Left hindlimb (tissue), 1 donor: ENCODE measurements around the gene ZFP36.

Source experiments
- DNase-seq: peaks from one replicate; pipeline ENCODE4 v3.0.0-alpha.2; 2018

ZFP36 gene

DNA sequence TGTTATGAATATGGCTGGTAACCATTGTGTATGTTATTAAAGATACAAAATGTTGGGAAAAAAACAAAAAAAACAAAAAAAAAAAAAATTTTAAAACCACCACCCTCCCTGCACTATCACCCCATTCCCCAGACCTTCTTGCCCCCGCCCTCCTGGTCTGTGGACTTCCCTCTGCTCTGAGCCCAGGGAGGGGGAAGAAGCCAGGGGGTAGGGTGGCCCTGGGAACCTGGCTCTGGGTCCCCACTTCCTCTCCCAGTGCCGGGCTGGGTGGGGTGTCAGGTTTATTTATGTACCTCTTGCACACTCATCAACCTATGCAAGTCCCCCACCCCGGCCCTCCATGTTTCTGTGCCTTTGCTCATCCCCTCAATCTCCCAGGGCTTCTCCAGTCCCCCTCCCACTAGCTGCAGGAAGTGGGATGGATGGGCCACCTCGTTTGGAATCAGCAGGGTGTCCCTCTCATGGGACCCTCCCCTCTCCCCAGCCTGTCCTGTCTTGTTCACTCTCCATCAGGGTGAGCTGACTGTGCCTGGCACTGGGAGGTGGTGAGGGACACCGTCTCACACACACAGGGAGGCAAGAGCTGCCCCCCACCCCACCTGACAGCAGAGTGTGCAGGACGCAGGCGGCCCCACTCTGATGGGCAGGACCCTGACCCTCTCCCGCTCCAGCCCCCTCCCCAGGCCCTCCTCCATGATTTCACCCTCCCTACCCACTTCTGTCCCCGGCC, 21.6 kb upstream of the ZFP36 start:
- peak; percentile 29 for DNase-seq

- DNase-seq, result no peak
These were observed 20.8 kb upstream of the ZFP36 start for GRCh38 chr19:39385629-39386411.

DNA sequence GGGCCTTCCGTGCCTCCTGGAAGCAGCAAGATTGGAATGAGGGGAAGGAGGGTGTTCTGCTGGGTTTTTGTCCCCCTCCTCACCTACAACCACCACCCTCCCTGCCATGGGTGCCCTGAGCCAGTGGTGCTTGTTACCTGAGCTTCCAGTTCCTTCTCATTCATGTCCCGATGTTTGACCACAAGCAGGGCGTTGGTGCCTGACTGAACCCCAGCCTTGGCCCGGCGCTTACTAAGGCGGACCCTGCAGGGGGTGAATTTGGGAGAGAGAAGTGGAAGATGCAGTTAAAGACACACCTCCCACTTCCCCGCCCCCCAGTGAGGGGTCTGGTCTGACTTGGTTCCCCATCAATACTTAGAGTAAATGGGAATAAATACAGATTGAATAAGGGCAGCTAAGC, 20.1 kb upstream of the ZFP36 start:
- DNase-seq, result no peak

DNA sequence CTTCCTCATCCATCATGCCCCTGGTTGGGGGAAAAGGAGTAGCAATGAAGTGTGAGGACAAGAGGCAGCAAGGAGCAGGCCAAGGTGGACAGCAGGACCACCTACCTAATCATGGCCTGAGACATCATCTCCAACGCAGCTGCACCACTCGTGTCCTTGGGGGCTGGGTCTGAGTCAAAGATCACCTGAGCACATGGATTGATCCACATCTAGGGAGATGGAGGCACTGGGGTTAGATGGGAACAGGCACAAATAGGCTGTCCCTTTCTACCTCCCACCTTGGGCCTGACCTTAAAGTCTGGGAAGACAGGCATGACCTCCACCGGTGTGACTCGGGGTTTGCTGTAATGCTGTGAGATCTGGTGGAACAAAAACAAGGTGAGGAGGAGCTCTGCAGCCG, 18.0 kb upstream of the ZFP36 start:
- DNase-seq, result no peak

DNA sequence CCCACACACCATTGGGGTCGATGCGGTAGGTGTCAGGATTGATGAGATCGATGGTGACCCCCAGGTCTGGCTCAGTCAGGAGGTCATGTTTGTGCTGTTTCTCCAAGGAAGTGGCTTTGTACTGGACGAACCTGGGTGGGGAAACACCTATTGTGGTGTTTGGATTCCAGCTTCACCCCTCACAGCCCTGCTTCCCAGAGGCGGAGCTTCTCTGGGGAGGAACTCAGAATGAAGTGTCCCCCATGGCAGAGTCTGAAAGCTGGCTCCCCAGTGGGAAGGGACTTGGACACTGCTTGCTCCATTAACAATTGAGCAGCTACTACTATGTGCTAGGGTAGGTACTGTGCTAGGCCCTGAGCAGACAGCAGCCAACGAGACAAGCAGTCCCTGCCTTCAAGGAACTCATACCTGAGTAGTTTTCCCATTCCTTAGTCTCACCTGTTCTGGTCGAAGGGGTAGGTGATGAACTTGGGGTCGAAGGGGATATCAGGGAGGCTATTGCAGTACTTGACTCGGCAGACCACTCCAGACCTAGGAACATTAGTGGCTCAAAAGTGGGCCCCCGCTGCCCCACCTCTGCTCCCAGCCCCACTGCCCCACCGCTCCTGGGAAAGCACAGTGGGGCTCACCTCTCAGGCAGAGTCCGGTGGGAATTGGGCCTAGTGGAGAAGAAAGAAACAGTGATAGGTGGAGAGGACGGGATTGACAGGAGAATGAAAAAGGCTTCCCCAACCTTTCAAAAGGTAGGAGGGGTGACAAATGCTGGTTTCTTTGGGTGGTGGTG, 16.8 kb upstream of the ZFP36 start:
- no peak for DNase-seq

- DNase-seq, result no peak
These were observed 16.2 kb upstream of the ZFP36 start for GRCh38 chr19:39390451-39390750.

DNA sequence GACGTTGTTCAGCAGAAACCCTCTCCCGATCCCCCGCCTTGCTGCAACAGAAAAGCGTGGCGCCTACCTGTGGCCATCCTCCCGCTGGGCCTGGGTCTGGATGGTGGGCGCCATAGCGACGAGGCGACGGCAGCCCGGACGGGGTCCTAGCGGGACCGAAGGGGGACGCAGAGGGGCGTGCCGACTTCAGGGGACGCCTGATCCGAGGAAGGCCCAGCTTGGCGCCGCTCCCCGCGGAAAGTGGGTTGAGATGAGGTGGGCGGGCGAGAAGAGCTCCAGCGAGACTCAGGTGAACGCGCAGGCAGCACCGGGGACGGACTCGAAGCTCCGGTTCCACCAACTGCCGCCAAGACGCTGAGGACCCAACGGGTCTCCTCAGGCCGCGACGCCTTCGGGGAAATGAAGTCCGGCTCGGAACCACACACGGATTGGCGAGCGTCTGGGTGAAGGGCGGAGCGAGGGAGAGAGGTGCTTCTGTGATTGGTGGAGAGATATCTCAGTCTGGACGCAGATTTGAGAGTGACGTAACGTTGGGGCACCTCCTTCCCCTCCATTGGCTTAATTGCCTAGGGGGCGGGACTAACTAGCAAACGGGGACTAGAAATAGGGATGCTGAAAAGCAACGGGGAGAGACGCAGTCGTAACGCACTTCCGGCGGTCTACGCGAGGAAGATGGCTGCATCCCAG, 15.8 kb upstream of the ZFP36 start, which contains the start of the genes MED29 and PAF1:
TSS of gene MED29 (plus strand) at position 628 of the 687 bp plus-strand sequence. CDS start at position 673, 45 bp downstream.
TSS of gene PAF1 (minus strand) at position 356 of the 687 bp plus-strand sequence. CDS start at position 114, 242 bp downstream.
- peak; percentile 99 for DNase-seq

DNA sequence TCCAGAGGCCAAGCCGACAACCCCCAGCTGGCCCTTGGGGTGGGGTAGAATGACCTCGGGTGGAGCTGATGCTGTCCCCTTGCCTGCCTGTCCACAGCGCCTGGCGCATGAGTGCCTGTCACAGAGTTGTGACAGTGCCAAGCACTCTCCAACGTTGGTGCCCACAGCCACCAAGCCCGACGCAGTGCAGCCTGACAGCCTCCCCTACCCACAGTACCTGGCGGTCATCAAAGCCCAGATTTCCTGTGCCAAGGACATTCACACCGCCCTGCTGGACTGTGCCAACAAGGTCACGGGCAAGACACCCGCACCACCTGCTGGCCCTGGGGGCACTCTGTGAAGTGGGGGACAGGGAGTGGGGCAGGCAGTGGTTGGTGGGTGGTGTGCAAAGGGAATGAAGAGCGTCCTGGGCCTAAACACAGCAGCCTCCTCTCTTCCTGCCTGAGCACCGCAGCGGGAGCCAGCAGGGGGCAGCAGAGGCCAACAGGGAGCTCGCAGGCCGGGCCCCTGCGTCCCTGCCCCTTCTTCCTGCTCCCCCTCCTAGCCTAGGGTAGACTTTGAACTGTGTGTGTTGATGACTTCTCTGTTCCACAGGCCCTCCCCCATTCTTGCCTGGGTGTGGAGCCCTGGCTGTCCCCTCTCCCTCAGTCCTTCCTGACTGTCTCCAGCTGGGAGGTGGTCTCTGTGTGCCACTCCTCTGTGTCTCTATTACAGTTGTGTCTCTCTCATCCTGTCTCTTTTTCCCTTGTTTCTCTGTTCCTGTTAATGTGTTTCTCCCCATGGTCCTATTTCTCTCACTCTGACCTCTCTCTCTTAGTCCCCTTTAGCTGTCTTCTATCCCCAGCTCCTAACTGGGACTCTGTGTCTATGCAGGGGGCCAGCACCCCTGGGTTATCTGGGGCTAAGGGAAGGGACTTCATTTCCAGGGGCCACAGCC, 9.0 kb upstream of the ZFP36 start:
- DNase-seq, result peak; percentile 88

- no peak for DNase-seq
These were observed 8.3 kb upstream of the ZFP36 start for GRCh38 chr19:39398297-39398864.

DNA sequence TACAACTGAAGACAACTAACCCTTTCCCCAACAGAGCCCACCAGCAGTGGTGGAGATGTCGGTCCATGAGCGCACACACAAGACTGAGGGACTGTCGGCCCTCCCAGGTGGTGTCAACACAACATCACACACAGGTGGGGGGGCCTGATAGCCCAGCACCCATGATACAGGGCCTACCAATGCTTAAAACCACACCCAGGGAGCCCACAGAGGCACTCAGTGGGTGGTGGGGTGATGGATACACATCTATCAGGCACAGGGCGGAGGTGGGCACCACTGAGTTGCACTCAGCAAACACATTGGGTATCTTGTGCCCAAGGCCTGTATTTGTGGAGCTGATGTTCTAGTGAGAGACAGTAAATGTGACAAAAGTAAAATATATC, 7.0 kb upstream of the ZFP36 start:
- DNase-seq, result no peak

DNA sequence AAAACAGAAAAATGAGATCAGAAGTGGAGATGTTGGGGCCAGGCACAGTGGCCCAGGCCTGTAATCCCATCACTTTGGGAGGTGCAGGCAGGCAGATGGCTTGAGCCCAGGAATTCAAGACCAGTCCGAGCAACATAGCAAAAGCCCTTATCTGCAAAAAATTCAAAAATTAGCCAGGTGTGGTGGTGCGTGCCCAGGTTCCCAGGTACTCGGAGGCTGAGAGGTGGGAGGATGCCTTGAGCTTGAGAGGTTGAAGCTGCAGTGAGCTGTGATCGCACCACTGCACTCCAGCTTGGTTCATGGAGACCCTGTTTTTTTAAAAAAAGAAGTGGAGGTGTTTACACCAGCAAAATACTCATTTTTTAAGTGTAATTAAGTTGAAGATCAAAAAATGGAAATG, 6.6 kb upstream of the ZFP36 start:
- no peak for DNase-seq

- no peak for DNase-seq
These were observed 5.5 kb upstream of the ZFP36 start for GRCh38 chr19:39401070-39401548.

GRCh38 chr19:39401549-39402345, 4.9 kb upstream of the ZFP36 start:
- DNase-seq, result no peak

DNA sequence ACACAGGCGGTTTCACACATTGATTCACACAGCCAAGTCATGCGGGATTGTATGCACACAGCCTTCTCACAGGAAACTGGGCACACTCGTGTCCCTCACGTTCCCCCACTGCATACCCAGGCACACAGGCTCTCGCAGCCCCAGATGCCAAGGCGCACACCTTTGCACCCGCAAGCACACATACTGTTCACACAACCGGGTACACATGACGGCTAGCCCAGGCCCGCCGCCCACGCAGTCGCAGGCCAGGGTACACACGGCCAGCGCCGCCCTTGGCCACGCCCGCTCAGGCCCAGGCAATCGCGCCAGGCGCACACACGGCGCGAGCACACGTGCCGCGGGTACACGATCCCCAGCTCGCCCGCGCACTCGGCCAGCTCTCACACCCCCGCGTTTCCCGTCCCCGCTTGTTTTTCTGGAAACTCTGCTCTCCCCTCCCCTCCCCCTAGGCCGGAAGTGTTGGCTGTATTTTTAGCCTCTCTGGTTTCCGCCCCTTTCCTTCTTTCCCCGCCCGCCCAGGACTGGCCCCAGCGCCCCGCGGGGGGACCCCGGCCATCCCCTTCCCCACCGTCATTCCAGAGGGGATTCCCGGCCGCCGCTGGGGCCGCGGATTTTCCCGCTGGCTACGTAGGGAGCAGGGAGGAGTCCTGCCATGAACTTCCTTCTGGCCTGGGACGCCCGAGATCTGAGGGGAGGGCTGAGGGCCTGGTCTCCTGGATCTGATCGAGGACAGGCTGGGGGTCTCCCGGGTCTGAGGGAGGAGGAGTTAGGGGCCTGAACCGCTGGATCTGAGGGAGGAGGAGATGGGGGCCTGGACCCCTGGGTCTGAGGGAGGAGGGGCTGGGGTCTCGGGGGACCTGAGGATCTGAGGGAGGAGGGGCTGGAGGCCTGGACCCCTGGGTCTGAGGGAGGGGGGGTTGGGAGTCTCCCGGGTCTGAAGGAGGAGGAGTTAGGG, 4.0 kb upstream of the ZFP36 start:
- peak; percentile 95 for DNase-seq

DNA sequence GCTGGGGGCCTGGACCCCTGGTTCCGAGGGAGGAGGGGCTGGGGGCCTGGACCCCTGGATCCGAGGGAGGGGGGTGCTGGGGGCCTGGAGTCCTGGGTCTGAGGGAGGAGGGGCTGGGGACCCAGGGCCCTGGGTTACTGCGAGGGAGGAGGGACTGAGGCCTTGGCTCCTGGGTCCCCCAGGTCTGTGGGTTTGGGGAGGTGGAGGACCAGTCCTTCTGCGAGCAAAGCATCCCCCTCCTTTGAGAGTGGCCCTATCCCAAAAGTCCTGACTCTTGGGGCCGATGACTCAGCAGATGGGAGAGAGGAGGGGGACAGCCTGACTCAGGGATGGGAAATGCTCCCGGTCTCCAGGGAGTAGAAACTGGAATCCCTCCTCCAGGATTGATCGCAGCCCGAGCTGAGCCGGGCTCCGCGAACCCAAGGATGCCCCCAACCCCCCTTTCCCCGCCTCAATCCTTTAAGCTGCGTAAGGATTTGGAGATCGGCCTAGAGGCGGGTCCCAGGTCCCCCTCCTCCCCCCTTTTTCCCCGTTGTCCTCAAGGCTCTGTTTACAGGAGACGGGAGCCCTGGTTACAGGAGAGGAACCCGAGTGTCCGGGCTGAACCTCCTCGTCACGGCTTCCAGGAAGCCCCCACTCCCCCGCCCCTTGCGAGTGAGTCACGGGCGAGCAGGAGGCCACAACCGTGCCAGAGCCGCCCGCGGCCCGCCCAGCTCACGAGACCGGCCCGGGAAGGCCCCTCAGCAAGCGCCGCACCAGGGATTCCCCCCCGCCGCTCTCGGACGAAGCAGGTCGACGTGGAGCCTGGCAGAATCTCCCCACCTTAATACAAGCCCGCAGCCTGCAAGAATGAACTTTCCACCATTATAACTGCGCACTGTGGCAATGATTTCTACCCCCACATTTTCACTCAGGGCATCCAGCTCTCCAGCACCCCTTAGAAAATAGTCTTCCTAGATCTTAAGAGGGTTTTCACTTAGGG, 3.0 kb upstream of the ZFP36 start:
- peak; percentile 98 for DNase-seq

DNA sequence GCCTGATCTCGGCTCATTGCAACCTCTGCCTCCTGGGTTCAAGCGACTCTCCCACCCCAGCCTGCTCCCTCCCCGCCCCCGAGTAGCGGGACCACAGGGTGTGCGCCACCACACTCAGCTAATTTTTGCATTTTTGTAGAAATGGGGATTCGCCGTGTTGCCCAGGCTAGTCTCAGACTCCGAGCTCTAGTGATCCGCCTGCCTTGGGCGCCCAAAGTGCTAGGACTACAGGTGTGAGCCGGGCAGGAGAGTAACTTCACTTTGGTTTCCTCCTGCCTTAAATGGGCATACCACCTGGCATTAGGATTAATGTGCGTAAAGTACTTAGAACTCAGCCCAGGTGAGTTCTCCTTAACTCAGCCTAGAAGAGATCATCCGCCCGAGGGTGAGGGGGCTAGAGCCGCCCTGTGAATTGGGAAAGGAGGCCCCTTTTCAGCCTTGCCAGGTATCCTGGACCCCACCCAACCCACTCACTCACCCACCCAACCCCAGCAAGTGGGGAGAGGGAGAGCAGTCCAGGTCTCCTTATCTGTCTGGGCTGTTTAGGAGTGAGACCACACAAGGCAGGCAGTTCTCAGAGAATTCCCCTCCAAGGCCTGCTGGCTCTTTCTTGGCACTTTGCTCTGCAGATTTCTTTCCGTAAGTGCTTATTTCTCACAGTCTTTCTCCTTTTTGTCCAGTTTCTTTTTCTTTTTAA, 1.2 kb upstream of the ZFP36 start:
- DNase-seq, result no peak

- DNase-seq, result no peak
These were observed 540 bp upstream of the ZFP36 start for GRCh38 chr19:39405958-39406655.
